Vagina (tissue), 2 donors: ENCODE measurements around the gene EFCAB13. TPM values are rescaled to one million over a fixed set of nuclear protein-coding genes. Genes with fewer than 3 reads are reported as not detected.

ENCODE experiments used
- DNase-seq, 2 donors: peaks; one replicate each; pipeline ENCODE4 v3.0.0-alpha.2; 2017; ENCODE audit errors: extremely low spot score in 2 of 2
- H3K27ac ChIP-seq: fragments of 200-600 bp; sonication (generic); one replicate; pipeline ENCODE4 v1.5.1; 2019
- H3K27me3 ChIP-seq: fragments of 200-600 bp; sonication (generic); one replicate; pipeline ENCODE4 v1.5.1; 2019
- H3K36me3 ChIP-seq, 2 donors: fragments of 200-600 bp; sonication (generic); one replicate each; pipeline ENCODE4 v1.5.1; 2017 to 2019
- H3K4me1 ChIP-seq: fragments of 200-600 bp; sonication (generic); one replicate; pipeline ENCODE4 v1.5.1; 2019
- H3K4me3 ChIP-seq, 2 donors: fragments of 200-600 bp; sonication (generic); 1 replicate in 1 of 2; 2 replicates in 1 of 2; pipeline ENCODE4 v1.5.1; 2016 to 2019
- H3K9me3 ChIP-seq: fragments of 200-600 bp; sonication (generic); one replicate; pipeline ENCODE4 v1.5.1; 2019
- CTCF ChIP-seq, 3 experiments: fragments of 450-650 bp in 2 of 3; fragments of 200-600 bp in 1 of 3; sonication (generic) in 1 of 3; IDR thresholded peaks; one replicate each; pipeline ENCODE4 v1.5.1; 2017 to 2019; ENCODE audit warnings: antibody characterized with exemption in 3 of 3, mild to moderate bottlenecking in 2 of 3, moderate library complexity in 2 of 3
- POLR2A ChIP-seq, 2 donors: fragments of 450-650 bp; IDR thresholded peaks; one replicate each; pipeline ENCODE4 v1.6.1; 2017; ENCODE audit warnings: antibody characterized with exemption in 2 of 2, mild to moderate bottlenecking in 2 of 2, moderate library complexity in 2 of 2
- POLR2AphosphoS5 ChIP-seq, 2 donors: sonication (generic); formaldehyde crosslinking; IDR thresholded peaks; one replicate each; pipeline ENCODE4 v1.9.0; 2017; ENCODE audit warnings: antibody characterized with exemption in 2 of 2, mild to moderate bottlenecking in 2 of 2, low read depth in 1 of 2; ENCODE audit not compliant: insufficient read depth in 1 of 2
- intact Hi-C: fragments of 100-400 bp; cut with DNase I; formaldehyde crosslinking; loops from one replicate; pipeline ENCODE4 v1.15.1; 2023
- total RNA-seq: library from RNA; depleted of rRNA; stranded (reverse); fragments of >200 nt; gene quantifications from one replicate; pipeline ENCODE4 v1.2.3, GENCODE V29; 2016

The EFCAB13 gene
- total RNA-seq, 1 donor from 2014 or later, result 4.2 TPM

- TF ChIP-seq POLR2AphosphoS5 (IDR thresholded peaks at IDR 0.05; ENCODE audit: insufficient read depth in 1 of 2, low read depth in 1 of 2) (no peak), CTCF (IDR thresholded peaks at IDR 0.05) (no peak), POLR2A (IDR thresholded peaks at IDR 0.05) (no peak)
- H3K36me3 ChIP-seq, result no peaks in the 10 kb centered on the region
- intact Hi-C loops, result no loop called here
Observed at GRCh38 chr17:47287639-47288038, 36.1 kb upstream of the EFCAB13 start.

GRCh38 chr17:47288531-47289116 lies 35.1 kb upstream of the EFCAB13 start:
- no peak overlapping the region for H3K4me3 ChIP-seq
- intact Hi-C loops, result no loop called here
- no peaks in the 10 kb centered on the region for H3K36me3 ChIP-seq
- no peaks in the 10 kb centered on the region for H3K9me3 ChIP-seq
- no peak for TF ChIP-seq CTCF (IDR thresholded peaks at IDR 0.05)
- no peak for DNase-seq
- H3K27me3 ChIP-seq, result no peaks in the 10 kb centered on the region
- H3K4me1 ChIP-seq, result no peaks in the 10 kb centered on the region
- no peak overlapping the region for H3K27ac ChIP-seq

More at GRCh38 chr17:47287639-47288038, 36.1 kb upstream of the EFCAB13 start:
- Histone ChIP-seq H3K4me3 (no peak overlapping the region), H3K27ac (no peak overlapping the region), H3K9me3 (no peaks in the 10 kb centered on the region), H3K27me3 (no peaks in the 10 kb centered on the region), H3K4me1 (no peaks in the 10 kb centered on the region)
- DNase-seq, result no peak

- intact Hi-C loops, result no loop called here
- peaks cover 5% of the 10 kb centered on the region for H3K4me1 ChIP-seq
- no peak overlapping the region for H3K4me3 ChIP-seq
- no peak for DNase-seq
- TF ChIP-seq CTCF (IDR thresholded peaks at IDR 0.05), result no peak
- TF ChIP-seq POLR2A (IDR thresholded peaks at IDR 0.05), result no peak
- TF ChIP-seq POLR2AphosphoS5 (IDR thresholded peaks at IDR 0.05; ENCODE audit: insufficient read depth in 1 of 2, low read depth in 1 of 2), result no peak
- H3K9me3 ChIP-seq, result no peaks in the 10 kb centered on the region
- H3K27me3 ChIP-seq, result no peaks in the 10 kb centered on the region
- H3K36me3 ChIP-seq, result no peaks in the 10 kb centered on the region
- H3K27ac ChIP-seq, result no peak overlapping the region
Observed at GRCh38 chr17:47289302-47289701, 34.5 kb upstream of the EFCAB13 start.

- Histone ChIP-seq H3K4me1 (peaks cover 20% of the 10 kb centered on the region), H3K4me3 (no peak overlapping the region), H3K9me3 (no peaks in the 10 kb centered on the region), H3K27ac (no peak overlapping the region), H3K36me3 (no peaks in the 10 kb centered on the region), H3K27me3 (no peaks in the 10 kb centered on the region)
- intact Hi-C loops, result no loop called here
- no peak for TF ChIP-seq POLR2AphosphoS5 (IDR thresholded peaks at IDR 0.05; ENCODE audit: insufficient read depth in 1 of 2, low read depth in 1 of 2)
- TF ChIP-seq POLR2A (IDR thresholded peaks at IDR 0.05), result no peak
- no peak for TF ChIP-seq CTCF (IDR thresholded peaks at IDR 0.05)
- no peak for DNase-seq
Observed at GRCh38 chr17:47290870-47291241, 32.9 kb upstream of the EFCAB13 start.

GRCh38 chr17:47291242-47291873 lies 32.4 kb upstream of the EFCAB13 start:
- Histone ChIP-seq H3K4me1 (peaks cover 22% of the 10 kb centered on the region), H3K4me3 (no peak overlapping the region), H3K36me3 (no peaks in the 10 kb centered on the region), H3K9me3 (no peaks in the 10 kb centered on the region), H3K27ac (no peak overlapping the region), H3K27me3 (no peaks in the 10 kb centered on the region)
- intact Hi-C loops, result no loop called here
- TF ChIP-seq POLR2AphosphoS5 (IDR thresholded peaks at IDR 0.05; ENCODE audit: insufficient read depth in 1 of 2, low read depth in 1 of 2) (no peak), POLR2A (IDR thresholded peaks at IDR 0.05) (no peak), CTCF (IDR thresholded peaks at IDR 0.05) (no peak)
- no peak for DNase-seq
